ENCODE data around the gene FIS1. TPM values are rescaled to one million over a fixed set of nuclear protein-coding genes. Genes with fewer than 3 reads are reported as not detected.
A peak's percentile ranks its signal among the peaks of the same experiment; 100 is the strongest.

FIS1 gene
- total and polyA plus RNA-seq, 10 of the 15 experiments (the other 5 are each of a cell fraction or from before 2014, with no cell fraction given): 83.4 to 149 (median 108) TPM

DNA sequence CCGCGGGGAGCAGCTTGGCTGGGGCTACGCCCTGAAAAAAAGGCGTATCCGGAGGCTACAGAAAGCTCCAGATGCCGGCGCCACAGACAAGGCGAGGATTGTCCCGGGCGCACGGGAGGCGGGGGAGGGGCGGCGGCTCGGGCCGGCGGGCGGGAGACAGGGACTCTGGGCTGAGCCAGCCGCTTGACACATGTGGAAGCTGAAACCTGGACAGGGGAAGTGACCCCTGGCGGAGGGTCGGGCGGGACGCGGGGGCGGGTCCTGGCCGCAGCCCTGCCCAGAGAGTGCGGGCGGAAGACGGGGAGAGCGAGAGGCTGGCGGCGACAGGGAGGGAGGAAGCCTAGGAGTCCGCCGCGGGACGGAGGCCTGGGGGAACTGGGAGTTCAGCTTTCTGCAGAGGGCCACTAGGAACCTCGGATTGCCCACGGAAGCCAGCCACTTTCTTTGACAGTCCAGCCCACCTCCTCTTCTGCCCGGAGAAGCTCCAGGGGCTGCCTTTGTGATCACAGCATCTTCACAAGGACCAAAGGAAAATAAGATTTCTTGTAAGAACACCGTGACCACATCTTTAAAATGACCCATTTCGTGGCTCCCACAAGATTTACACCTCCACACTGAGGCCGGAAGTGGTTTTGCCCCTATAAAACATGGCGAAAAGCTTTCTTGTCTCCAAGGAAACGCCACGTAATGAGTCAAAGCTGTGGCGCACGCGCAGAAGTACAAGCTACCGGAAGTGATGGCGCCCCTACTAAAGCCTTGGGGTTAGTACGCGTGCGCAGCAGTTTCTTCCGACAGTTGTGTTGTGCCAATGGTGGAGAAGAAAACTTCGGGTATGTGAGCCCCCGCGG is 27.3 kb downstream of the FIS1 start, which contains the start of the genes PLOD3 and ZNHIT1 (continued):
- TF ChIP-seq, protein P1, sequence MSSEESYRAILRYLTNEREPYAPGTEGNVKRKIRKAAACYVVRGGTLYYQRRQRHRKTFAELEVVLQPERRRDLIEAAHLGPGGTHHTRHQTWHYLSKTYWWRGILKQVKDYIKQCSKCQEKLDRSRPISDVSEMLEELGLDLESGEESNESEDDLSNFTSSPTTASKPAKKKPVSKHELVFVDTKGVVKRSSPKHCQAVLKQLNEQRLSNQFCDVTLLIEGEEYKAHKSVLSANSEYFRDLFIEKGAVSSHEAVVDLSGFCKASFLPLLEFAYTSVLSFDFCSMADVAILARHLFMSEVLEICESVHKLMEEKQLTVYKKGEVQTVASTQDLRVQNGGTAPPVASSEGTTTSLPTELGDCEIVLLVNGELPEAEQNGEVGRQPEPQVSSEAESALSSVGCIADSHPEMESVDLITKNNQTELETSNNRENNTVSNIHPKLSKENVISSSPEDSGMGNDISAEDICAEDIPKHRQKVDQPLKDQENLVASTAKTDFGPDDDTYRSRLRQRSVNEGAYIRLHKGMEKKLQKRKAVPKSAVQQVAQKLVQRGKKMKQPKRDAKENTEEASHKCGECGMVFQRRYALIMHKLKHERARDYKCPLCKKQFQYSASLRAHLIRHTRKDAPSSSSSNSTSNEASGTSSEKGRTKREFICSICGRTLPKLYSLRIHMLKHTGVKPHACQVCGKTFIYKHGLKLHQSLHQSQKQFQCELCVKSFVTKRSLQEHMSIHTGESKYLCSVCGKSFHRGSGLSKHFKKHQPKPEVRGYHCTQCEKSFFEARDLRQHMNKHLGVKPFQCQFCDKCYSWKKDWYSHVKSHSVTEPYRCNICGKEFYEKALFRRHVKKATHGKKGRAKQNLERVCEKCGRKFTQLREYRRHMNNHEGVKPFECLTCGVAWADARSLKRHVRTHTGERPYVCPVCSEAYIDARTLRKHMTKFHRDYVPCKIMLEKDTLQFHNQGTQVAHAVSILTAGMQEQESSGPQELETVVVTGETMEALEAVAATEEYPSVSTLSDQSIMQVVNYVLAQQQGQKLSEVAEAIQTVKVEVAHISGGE (CRISPR knock-in tag; IDR thresholded peaks at IDR 0.05): no peak
- TF ChIP-seq SREBF1 (IDR thresholded peaks at IDR 0.05; ENCODE audit: low read length) (no peak), RBBP5 (conservative IDR thresholded peaks at IDR 0.05) (no peak), MLLT1 (IDR thresholded peaks at IDR 0.05) (peak; percentile 34; the same call in 1 of the 2 replicates), POU2F2 (IDR thresholded peaks at IDR 0.05; ENCODE audit: borderline replicate concordance, low read depth, low read length) (peak; percentile 24; the same call in 1 of the 3 replicates), SMAD5 (IDR thresholded peaks at IDR 0.05; ENCODE audit: low read depth) (no peak), RUNX3 (IDR thresholded peaks at IDR 0.05; ENCODE audit: low read length) (peak; percentile 93), CBX5 (IDR thresholded peaks at IDR 0.05; ENCODE audit: low read depth) (no peak), ZZZ3 (IDR thresholded peaks at IDR 0.05; ENCODE audit: control insufficient read depth, insufficient read length, low read depth) (no peak), CBX3 (IDR thresholded peaks at IDR 0.05; ENCODE audit: borderline replicate concordance, low read depth) (no peak), MTA3 (IDR thresholded peaks at IDR 0.05; ENCODE audit: borderline replicate concordance, low read length) (no peak; the same call in 1 of the 2 replicates), SP1 (IDR thresholded peaks at IDR 0.05; ENCODE audit: low read depth, low read length) (no peak), NFIC (IDR thresholded peaks at IDR 0.05; ENCODE audit: low read depth, low read length) (no peak), BCL3 (IDR thresholded peaks at IDR 0.05; ENCODE audit: borderline replicate concordance, insufficient read depth, low read depth, low read length, poor library complexity, severe bottlenecking) (no peak), YBX1 (IDR thresholded peaks at IDR 0.05) (no peak), PAX5 (IDR thresholded peaks at IDR 0.05; ENCODE audit: borderline replicate concordance, low read depth, low read length) (no peak), EGR1 (IDR thresholded peaks at IDR 0.05; ENCODE audit: borderline replicate concordance in 1 of 2, low read depth in 2 of 2, low read length in 2 of 2) (peak; percentile 6 to 92), BHLHE40 (IDR thresholded peaks at IDR 0.05; ENCODE audit: borderline replicate concordance in 1 of 2, low read depth in 2 of 2, low read length in 1 of 2) (peak in 1 of 2 experiments; percentile 44; a peak in 1 of 4 replicates), BCLAF1 (IDR thresholded peaks at IDR 0.05) (no peak), ZBED1 (IDR thresholded peaks at IDR 0.05; ENCODE audit: borderline replicate concordance) (no peak), CREB1 (IDR thresholded peaks at IDR 0.05; ENCODE audit: low read depth) (peak; percentile 72)
